A549 (cell line): ENCODE measurements around the gene GHRHR.

Source experiments
- CBX2 ChIP-seq: fragments of 200-600 bp; sonication (generic); IDR thresholded peaks from 2 replicates; pipeline ENCODE4 v1.6.1; 2016; ENCODE audit warnings: low read depth, mild to moderate bottlenecking, borderline replicate concordance
- CHD2 ChIP-seq: fragments of 150-350 bp; IDR thresholded peaks from 2 replicates; pipeline ENCODE4 v1.6.1; 2014; ENCODE audit warnings: low read length; ENCODE audit not compliant: partially characterized antibody
- CTCF ChIP-seq: fragments of >200 bp; sonication (Bioruptor Twin); formaldehyde crosslinking; IDR thresholded peaks from 3 replicates; pipeline ENCODE4 v1.5.1; 2016
- EHMT2 ChIP-seq: fragments of 200-600 bp; sonication (generic); IDR thresholded peaks from 2 replicates; pipeline ENCODE4 v1.6.1; 2016; ENCODE audit warnings: antibody characterized with exemption, low read depth, mild to moderate bottlenecking, moderate library complexity
- JUNB ChIP-seq: fragments of >200 bp; sonication (Bioruptor Twin); formaldehyde crosslinking; IDR thresholded peaks from 2 replicates; pipeline ENCODE4 v1.6.1; 2016
- MAX ChIP-seq: IDR thresholded peaks from 2 replicates; pipeline ENCODE4 v1.6.1; 2012
- PHF8 ChIP-seq: fragments of 200-600 bp; sonication (generic); IDR thresholded peaks from 2 replicates; pipeline ENCODE4 v1.6.1; 2016; ENCODE audit warnings: low read depth, mild to moderate bottlenecking, antibody characterized with exemption, moderate library complexity, borderline replicate concordance
- RARB ChIP-seq: fragments of 250-450 bp; sonication (Bioruptor Pico); IDR thresholded peaks from 2 replicates; pipeline ENCODE4 v1.8.0; 2021; ENCODE audit warnings: mild to moderate bottlenecking, moderate library complexity
- ZFP36 ChIP-seq: fragments of 450-650 bp; IDR thresholded peaks from 2 replicates; pipeline ENCODE4 v1.6.1; 2014; ENCODE audit warnings: borderline replicate concordance; ENCODE audit not compliant: partially characterized antibody

GRCh38 chr7:31020652-31021051 lies 56.9 kb downstream of the GHRHR start:
- no peak for TF ChIP-seq MAX
- no peak for TF ChIP-seq PHF8
- no peak for TF ChIP-seq ZFP36
- no peak for TF ChIP-seq CHD2
- TF ChIP-seq RARB (CRISPR knock-in tag) = no peak
- no peak for TF ChIP-seq CTCF
- TF ChIP-seq CBX2 = no peak
- no peak for TF ChIP-seq EHMT2
- no peak for TF ChIP-seq JUNB
